H1 (cell line): ENCODE measurements around the gene PCNX3. TPM values are rescaled to one million over a fixed set of nuclear protein-coding genes. Genes with fewer than 3 reads are reported as not detected.

Source experiments
- EZH2 ChIP-seq: fragments of 200-600 bp; sonication (generic); IDR thresholded peaks from 2 replicates; pipeline ENCODE4 v1.7.1; 2012; ENCODE audit warnings: low read depth, mild to moderate bottlenecking, moderate library complexity, low read length, inconsistent platforms; ENCODE audit not compliant: severe bottlenecking
- HDAC6 ChIP-seq: IDR thresholded peaks from one replicate; pipeline ENCODE4 v1.7.1; 2012; ENCODE audit warnings: low read depth, mild to moderate bottlenecking, inconsistent platforms, low read length, moderate library complexity
- JUN ChIP-seq: IDR thresholded peaks from 2 replicates; pipeline ENCODE4 v1.6.1; 2011; ENCODE audit warnings: low read depth, mild to moderate bottlenecking, improper control_type of control experiment, low read length
- polyA plus RNA-seq, 7 experiments: library from polyadenylated mRNA; depleted of rRNA in 3 of 7; stranded (reverse) in 5 of 7; unstranded in 2 of 7; fragments of >200 nt in 5 of 7; fragments of 200-250 nt in 2 of 7; gene quantifications; 1 replicate in 5 of 7; 2 replicates in 1 of 7; 4 replicates in 1 of 7; pipeline versions ENCODE4 v1.2.1 to v1.2.3, GENCODE V29; 2011 to 2013; ENCODE audit warnings: missing spikeins in 2 of 7, mixed read lengths in 2 of 7
- total RNA-seq: library from RNA; stranded (reverse); fragmentation: NEBNext Ultra II Directional; extraction: Animal tissue kit (Norgen Biotek cat#: 25700); gene quantifications from 2 replicates; pipeline ENCODE4 v1.2.1, GENCODE V29; 2021

PCNX3 gene
- total and polyA plus RNA-seq, 2 of the 8 experiments (the other 6 are each of a cell fraction or from before 2014, with no cell fraction given), result 27.2 to 38.8 TPM

DNA sequence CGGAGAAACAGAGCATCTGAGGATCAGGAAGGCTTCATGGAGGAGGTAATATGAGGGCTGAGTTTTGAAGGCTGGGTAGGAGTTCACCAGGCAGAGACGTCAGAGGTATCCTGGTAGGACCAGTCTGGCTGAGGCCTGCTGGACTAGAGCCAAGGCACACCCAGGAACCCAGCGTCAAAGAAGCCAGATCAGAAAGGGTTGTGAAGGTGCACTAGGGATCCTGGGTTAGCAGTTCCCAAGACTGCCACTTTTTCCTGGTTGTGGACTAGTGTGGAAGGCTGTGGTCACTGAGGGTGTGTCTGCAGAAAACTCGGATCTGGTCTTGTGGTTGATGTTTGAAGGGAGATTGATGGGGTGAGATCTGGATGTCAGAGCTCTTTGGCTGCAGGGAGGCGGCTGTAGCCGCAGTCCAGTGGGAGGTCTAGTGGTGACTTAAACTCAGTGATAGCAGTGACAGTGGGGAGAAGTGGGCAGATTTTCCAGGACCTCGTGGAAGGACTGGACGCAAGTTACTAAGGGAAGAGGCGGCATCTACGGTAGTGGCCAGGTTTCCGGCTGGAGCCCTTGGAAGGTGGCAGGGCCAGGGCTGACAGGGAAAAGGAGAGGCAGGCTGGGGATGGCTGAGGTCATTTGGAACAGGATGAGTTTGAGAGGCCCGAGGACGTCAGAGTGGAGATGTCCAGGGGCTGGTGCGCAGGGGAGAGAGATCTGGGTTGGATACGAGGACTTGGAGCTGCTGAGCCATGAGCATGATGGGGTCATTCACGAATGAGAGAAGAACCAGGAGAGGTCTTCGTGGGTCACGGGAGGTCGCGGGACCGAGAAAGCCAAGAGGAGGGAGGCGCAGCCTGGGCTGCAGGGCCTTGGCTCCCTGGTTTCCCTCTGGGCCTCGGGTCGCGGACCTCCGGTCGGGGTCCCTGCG lies 36.3 kb downstream of the PCNX3 start (continued):
- TF ChIP-seq JUN, result no peak
- no peak for TF ChIP-seq EZH2
- TF ChIP-seq HDAC6, result no peak
